ENCODE results near the gene SUOX.

GRCh38 chr12:56041552-56042429, 44.7 kb downstream of the SUOX start, which contains the start of gene RPS26:
- TF ChIP-seq, protein P1, sequence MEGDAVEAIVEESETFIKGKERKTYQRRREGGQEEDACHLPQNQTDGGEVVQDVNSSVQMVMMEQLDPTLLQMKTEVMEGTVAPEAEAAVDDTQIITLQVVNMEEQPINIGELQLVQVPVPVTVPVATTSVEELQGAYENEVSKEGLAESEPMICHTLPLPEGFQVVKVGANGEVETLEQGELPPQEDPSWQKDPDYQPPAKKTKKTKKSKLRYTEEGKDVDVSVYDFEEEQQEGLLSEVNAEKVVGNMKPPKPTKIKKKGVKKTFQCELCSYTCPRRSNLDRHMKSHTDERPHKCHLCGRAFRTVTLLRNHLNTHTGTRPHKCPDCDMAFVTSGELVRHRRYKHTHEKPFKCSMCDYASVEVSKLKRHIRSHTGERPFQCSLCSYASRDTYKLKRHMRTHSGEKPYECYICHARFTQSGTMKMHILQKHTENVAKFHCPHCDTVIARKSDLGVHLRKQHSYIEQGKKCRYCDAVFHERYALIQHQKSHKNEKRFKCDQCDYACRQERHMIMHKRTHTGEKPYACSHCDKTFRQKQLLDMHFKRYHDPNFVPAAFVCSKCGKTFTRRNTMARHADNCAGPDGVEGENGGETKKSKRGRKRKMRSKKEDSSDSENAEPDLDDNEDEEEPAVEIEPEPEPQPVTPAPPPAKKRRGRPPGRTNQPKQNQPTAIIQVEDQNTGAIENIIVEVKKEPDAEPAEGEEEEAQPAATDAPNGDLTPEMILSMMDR (IDR thresholded peaks at IDR 0.05), result peak in 3 of 4 donors; percentile 37 to 54 (median 53)
- peak; percentile 92 for TF ChIP-seq POLR2A (IDR thresholded peaks at IDR 0.05)

Measured in right lobe of liver (tissue), 4 donors.